HepG2 (cell line): Measurements from ENCODE around the gene GPR25. TPM values are rescaled to one million over a fixed set of nuclear protein-coding genes. Genes with fewer than 3 reads are reported as not detected.

ENCODE experiments used
- ARNT ChIP-seq: fragments of 450-650 bp; IDR thresholded peaks from 2 replicates; pipeline ENCODE4 v1.6.1; 2017
- ATF3 ChIP-seq: sonication (generic); formaldehyde crosslinking; IDR thresholded peaks from 2 replicates; pipeline ENCODE4 v1.4.0; 2020; ENCODE audit warnings: missing genetic modification reagents
- ELF3 ChIP-seq: IDR thresholded peaks from 2 replicates; pipeline ENCODE4 v1.6.1; 2016; ENCODE audit warnings: missing genetic modification reagents, missing compliant biosample characterization
- ESRRA ChIP-seq: sonication (generic); formaldehyde crosslinking; IDR thresholded peaks from 2 replicates; pipeline ENCODE4 v1.5.1; 2020; ENCODE audit warnings: mild to moderate bottlenecking, low read depth, missing genetic modification reagents
- GABPA ChIP-seq, 2 experiments: IDR thresholded peaks; 2 replicates each; pipeline ENCODE4 v1.6.1; 2011 to 2016; ENCODE audit warnings: low read depth in 2 of 2, low read length in 1 of 2, missing biosample characterization in 1 of 2, missing genetic modification characterization in 1 of 2
- ISL2 ChIP-seq: sonication (generic); formaldehyde crosslinking; IDR thresholded peaks from 2 replicates; pipeline ENCODE4 v1.5.0; 2020; ENCODE audit warnings: missing genetic modification reagents
- KDM2A ChIP-seq: sonication (generic); formaldehyde crosslinking; IDR thresholded peaks from 2 replicates; pipeline ENCODE4 v1.4.0; 2020; ENCODE audit warnings: low read depth, missing genetic modification reagents, borderline replicate concordance
- MEF2D ChIP-seq: sonication (generic); formaldehyde crosslinking; IDR thresholded peaks from 2 replicates; pipeline ENCODE4 v1.5.1; 2020; ENCODE audit warnings: mild to moderate bottlenecking, missing genetic modification reagents
- MEIS1 ChIP-seq: sonication (generic); formaldehyde crosslinking; IDR thresholded peaks from 2 replicates; pipeline ENCODE4 v1.9.0; 2021; ENCODE audit warnings: mild to moderate bottlenecking, missing genetic modification reagents, moderate library complexity, borderline replicate concordance
- SKIL ChIP-seq: sonication (generic); formaldehyde crosslinking; IDR thresholded peaks from 2 replicates; pipeline ENCODE4 v1.8.0; 2022; ENCODE audit warnings: missing genetic modification reagents, mild to moderate bottlenecking, moderate library complexity, borderline replicate concordance
- SMC3 ChIP-seq: IDR thresholded peaks from 2 replicates; pipeline ENCODE4 v1.6.1; 2011; ENCODE audit warnings: low read length, improper control_type of control experiment
- TP53 ChIP-seq: sonication (generic); formaldehyde crosslinking; conservative IDR thresholded peaks from 2 replicates; pipeline ENCODE4 v1.4.0; 2020; ENCODE audit warnings: missing genetic modification reagents
- YEATS4 ChIP-seq: sonication (generic); formaldehyde crosslinking; IDR thresholded peaks from 2 replicates; pipeline ENCODE4 v1.4.0; 2020; ENCODE audit warnings: missing genetic modification reagents, borderline replicate concordance
- ZNF546 ChIP-seq: sonication (generic); formaldehyde crosslinking; conservative IDR thresholded peaks from 2 replicates; pipeline ENCODE4 v1.8.1; 2023; ENCODE audit warnings: mild to moderate bottlenecking, missing genetic modification reagents
- ZNF574 ChIP-seq: sonication (generic); formaldehyde crosslinking; IDR thresholded peaks from 2 replicates; pipeline ENCODE4 v1.4.0; 2020; ENCODE audit warnings: missing genetic modification reagents
- ZNF615 ChIP-seq: sonication (generic); formaldehyde crosslinking; IDR thresholded peaks from 2 replicates; pipeline ENCODE4 v1.5.0; 2020; ENCODE audit warnings: mild to moderate bottlenecking, missing genetic modification reagents, borderline replicate concordance
- ZNF629 ChIP-seq: sonication (generic); formaldehyde crosslinking; conservative IDR thresholded peaks from 2 replicates; pipeline ENCODE4 v1.5.0; 2020; ENCODE audit warnings: missing genetic modification reagents
- ZNF850 ChIP-seq: sonication (generic); formaldehyde crosslinking; conservative IDR thresholded peaks from 2 replicates; pipeline ENCODE4 v1.9.0; 2021; ENCODE audit warnings: mild to moderate bottlenecking, missing genetic modification reagents
- polyA plus RNA-seq, 8 experiments: library from polyadenylated mRNA; depleted of rRNA in 3 of 8; stranded (reverse) in 7 of 8; unstranded in 1 of 8; fragments of >200 nt; fragmentation: Illumina TruSeq in 4 of 8; extraction: Trizol in 4 of 8; gene quantifications; 2 replicates each; pipeline versions ENCODE4 v1.2.1 to v1.2.3, GENCODE V29; 2011 to 2016; ENCODE audit warnings: low read depth in 4 of 8, missing spikeins in 1 of 8, mixed read lengths in 1 of 8; ENCODE audit not compliant: insufficient read depth in 1 of 8
- total RNA-seq, 5 experiments: library from RNA; depleted of rRNA; stranded (reverse); fragments of >200 nt; fragmentation: Illumina TruSeq; extraction: Trizol; gene quantifications; 2 replicates each; pipeline ENCODE4 v1.2.3, GENCODE V29; 2016; ENCODE audit warnings: low read depth in 1 of 5

Gene GPR25
- total and polyA plus RNA-seq, 2 of the 13 experiments (the other 11 are each of a cell fraction or from before 2014, with no cell fraction given) = not detected

- TF ChIP-seq MEIS1 (CRISPR knock-in tag) = no peak
- TF ChIP-seq YEATS4 (CRISPR knock-in tag) = peak; percentile 77
- TF ChIP-seq ESRRA (CRISPR knock-in tag) = peak; percentile 71; the same call in 1 of the 2 replicates
- peak; percentile 97 for TF ChIP-seq SKIL (CRISPR knock-in tag)
- TF ChIP-seq SMC3 = 0 out of 2 replicates have a peak, but pooled peaks have one; percentile 4
- peak; percentile 96 for TF ChIP-seq ATF3 (CRISPR knock-in tag)
- no peak for TF ChIP-seq GABPA (IDR thresholded peaks at IDR 0.05; ENCODE audit: low read depth, low read length)
- no peak for TF ChIP-seq GABPA (CRISPR knock-in tag; IDR thresholded peaks at IDR 0.05; ENCODE audit: low read depth)
- peak; percentile 82 for TF ChIP-seq ELF3
- TF ChIP-seq ISL2 (CRISPR knock-in tag) = peak; percentile 72; the same call in 1 of the 2 replicates
- TF ChIP-seq TP53 = no peak
- peak; percentile 52; the same call in 1 of the 2 replicates for TF ChIP-seq ZNF615
- TF ChIP-seq ARNT = no peak
- no peak for TF ChIP-seq ZNF850 (CRISPR knock-in tag)
- TF ChIP-seq ZNF629 (CRISPR knock-in tag) = peak; percentile 50
- no peak for TF ChIP-seq ZNF546
- TF ChIP-seq ZNF574 (CRISPR knock-in tag) = peak; percentile 77
- TF ChIP-seq MEF2D (CRISPR knock-in tag) = peak; percentile 56; the same call in 1 of the 2 replicates
- peak; percentile 67; the same call in 1 of the 2 replicates for TF ChIP-seq KDM2A (CRISPR knock-in tag)
These were observed 23.9 kb downstream of the GPR25 start (continued) for GRCh38 chr1:200896531-200897196.
